Karpas-422 (cell line): ENCODE data around the gene SPTBN1. TPM values are rescaled to one million over a fixed set of nuclear protein-coding genes. Genes with fewer than 3 reads are reported as not detected.

Experiments
- DNase-seq: peaks from one replicate; pipeline ENCODE4 v3.0.0-alpha.2; 2015
- H2AFZ ChIP-seq: fragments of 200-600 bp; sonication (generic); 2 replicates; pipeline ENCODE4 v1.6.1; 2014; ENCODE audit warnings: antibody characterized with exemption, low read length, mixed read lengths
- H3K27ac ChIP-seq: fragments of 200-600 bp; sonication (generic); 2 replicates; pipeline ENCODE4 v1.5.1; 2014; ENCODE audit warnings: mild to moderate bottlenecking, low read length, moderate library complexity
- H3K27me3 ChIP-seq: fragments of 200-600 bp; sonication (generic); 2 replicates; pipeline ENCODE4 v1.6.1; 2014; ENCODE audit warnings: low read length, mixed read lengths
- H3K36me3 ChIP-seq: fragments of 200-600 bp; sonication (generic); 2 replicates; pipeline ENCODE4 v1.6.1; 2014; ENCODE audit warnings: low read length, mixed read lengths; ENCODE audit not compliant: insufficient read depth
- H3K4me1 ChIP-seq: fragments of 200-600 bp; sonication (generic); 2 replicates; pipeline ENCODE4 v1.6.1; 2014; ENCODE audit warnings: mild to moderate bottlenecking, low read length, mixed read lengths
- H3K4me2 ChIP-seq: fragments of 200-600 bp; sonication (generic); 2 replicates; pipeline ENCODE4 v1.6.1; 2014; ENCODE audit warnings: low read length, low read depth, mild to moderate bottlenecking; ENCODE audit not compliant: poor library complexity, severe bottlenecking
- H3K4me3 ChIP-seq: fragments of 200-600 bp; sonication (generic); 2 replicates; pipeline ENCODE4 v1.5.1; 2014; ENCODE audit warnings: mild to moderate bottlenecking, antibody characterized with exemption, low read length, mixed read lengths
- H3K79me2 ChIP-seq: fragments of 200-600 bp; sonication (generic); 2 replicates; pipeline ENCODE4 v1.6.1; 2014; ENCODE audit warnings: mild to moderate bottlenecking, low read length, mixed read lengths
- H3K9ac ChIP-seq: fragments of 200-600 bp; sonication (generic); 2 replicates; pipeline ENCODE4 v1.6.0; 2014; ENCODE audit warnings: low read length
- H3K9me2 ChIP-seq: fragments of 200-600 bp; sonication (generic), shearing (Covaris generic); replicated peaks from 2 replicates; pipeline ENCODE4 v1.6.0; 2014; ENCODE audit warnings: mild to moderate bottlenecking, low read length, moderate library complexity; ENCODE audit not compliant: insufficient read depth
- H3K9me3 ChIP-seq: fragments of 300-700, 200-600 bp; sonication (generic); 2 replicates; pipeline ENCODE4 v1.6.1; 2014; ENCODE audit warnings: low read length, mixed read lengths
- H4K20me1 ChIP-seq: fragments of 200-600 bp; sonication (generic); 2 replicates; pipeline ENCODE4 v1.6.1; 2014; ENCODE audit warnings: mild to moderate bottlenecking, antibody characterized with exemption, low read length, low read depth; ENCODE audit not compliant: insufficient read depth
- total RNA-seq: library from RNA; depleted of rRNA; stranded (reverse); fragments of >200 nt; shearing (Covaris generic); gene quantifications from 2 replicates; pipeline ENCODE4 v1.2.3, GENCODE V29; 2014; ENCODE audit warnings: low replicate concordance

The SPTBN1 gene
- total RNA-seq, 1 experiment from 2014 or later, result 6.2 TPM

DNA sequence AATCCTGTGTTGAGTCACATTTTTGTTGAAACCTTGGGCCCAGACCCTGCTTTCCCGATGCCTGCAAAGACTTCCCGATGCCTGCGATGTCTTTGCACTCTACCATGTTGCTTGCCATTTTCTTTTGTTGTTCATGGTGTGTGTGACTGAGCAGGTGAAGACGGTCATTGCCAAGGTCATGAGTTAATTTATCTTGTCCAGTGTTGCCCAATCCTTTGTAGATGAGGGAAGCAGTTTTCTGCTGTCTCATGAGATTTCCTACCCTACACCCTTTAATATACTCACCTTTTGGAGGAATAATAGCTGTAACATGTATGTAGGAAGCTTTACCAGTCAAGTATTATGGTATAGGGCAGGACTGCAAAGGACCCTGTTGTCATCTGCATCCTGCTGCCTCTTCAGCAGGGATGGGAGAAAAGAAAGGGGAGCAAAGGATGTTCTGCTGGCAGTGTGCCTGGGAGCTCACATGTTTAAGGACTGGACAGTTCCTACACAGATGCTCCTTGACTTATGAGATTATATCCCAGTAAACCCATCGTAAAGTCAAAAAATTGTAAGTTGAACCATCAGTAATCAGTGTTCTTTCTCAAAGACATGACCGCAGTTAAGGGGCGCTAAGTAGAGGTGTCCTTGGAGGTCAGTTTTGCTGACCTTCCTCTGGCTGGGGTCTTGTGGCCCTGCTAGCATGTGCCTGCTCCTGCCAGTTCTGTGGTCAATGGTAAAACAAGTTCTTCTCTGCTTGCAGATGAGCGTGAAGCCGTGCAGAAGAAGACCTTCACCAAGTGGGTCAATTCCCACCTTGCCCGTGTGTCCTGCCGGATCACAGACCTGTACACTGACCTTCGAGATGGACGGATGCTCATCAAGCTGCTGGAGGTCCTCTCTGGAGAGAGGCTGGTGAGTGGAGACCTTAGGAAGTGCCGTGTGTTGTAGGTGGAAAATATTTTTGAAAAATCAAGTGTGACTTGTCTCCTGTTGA lies 142.5 kb downstream of the SPTBN1 start:
- Histone ChIP-seq H2AFZ (no peak overlapping the region), H3K4me2 (no peak overlapping the region), H4K20me1 (no peaks in the 10 kb centered on the region), H3K9me3 (no peaks in the 10 kb centered on the region), H3K27ac (no peak overlapping the region), H3K9ac (no peak overlapping the region), H3K4me1 (peaks cover 10% of the 10 kb centered on the region), H3K79me2 (no peaks in the 10 kb centered on the region), H3K9me2 (no peaks in the 10 kb centered on the region), H3K4me3 (no peak overlapping the region), H3K27me3 (no peaks in the 10 kb centered on the region), H3K36me3 (no peaks in the 10 kb centered on the region)
- no peak for DNase-seq

DNA sequence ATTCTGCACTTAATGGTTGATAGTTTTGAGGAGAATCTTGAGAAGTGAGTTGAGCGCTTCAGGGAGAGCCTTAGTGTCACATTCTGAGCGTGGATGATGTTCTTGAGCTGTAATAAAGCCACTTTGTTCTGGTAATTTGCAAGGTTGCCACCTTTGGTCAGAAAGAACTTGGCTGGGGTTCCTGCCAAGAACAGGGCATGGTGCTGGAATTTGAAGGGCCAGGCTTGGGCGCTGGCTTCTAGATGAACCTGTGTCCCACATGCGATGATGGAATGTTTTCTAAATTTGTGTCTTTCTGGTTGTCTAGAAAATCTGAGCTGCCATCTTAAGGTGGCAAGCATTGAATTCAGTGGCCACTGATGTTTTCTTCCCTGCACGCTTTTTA lies 143.2 kb downstream of the SPTBN1 start:
- Histone ChIP-seq H3K36me3 (no peaks in the 10 kb centered on the region), H3K4me1 (peaks cover 10% of the 10 kb centered on the region), H3K27ac (no peak overlapping the region), H2AFZ (no peak overlapping the region), H3K27me3 (no peaks in the 10 kb centered on the region), H3K9me3 (no peaks in the 10 kb centered on the region), H3K4me3 (no peak overlapping the region), H3K4me2 (no peak overlapping the region), H3K79me2 (no peaks in the 10 kb centered on the region), H3K9ac (no peak overlapping the region), H4K20me1 (no peaks in the 10 kb centered on the region), H3K9me2 (no peaks in the 10 kb centered on the region)
- no peak for DNase-seq

DNA sequence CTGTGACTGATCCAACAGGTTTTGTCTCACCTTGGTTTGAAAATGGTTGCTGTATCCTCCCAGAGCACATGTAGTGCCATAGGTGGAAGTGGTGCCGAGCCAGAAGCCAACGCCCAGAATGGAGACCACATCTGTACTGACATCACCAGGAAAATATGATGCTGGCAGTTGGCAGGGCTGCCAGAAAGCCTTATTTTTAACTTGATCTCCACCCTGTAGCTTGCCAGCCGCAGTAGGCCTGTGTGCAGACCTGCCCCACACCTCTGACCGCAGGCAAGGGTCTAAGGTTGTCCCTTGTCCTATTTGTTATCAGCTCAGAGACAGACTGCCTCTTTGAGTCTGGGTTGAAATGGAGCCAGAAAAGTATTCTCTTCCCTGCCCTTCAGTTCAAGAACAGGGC lies 143.8 kb downstream of the SPTBN1 start:
- Histone ChIP-seq H3K27ac (no peak overlapping the region), H3K9ac (no peak overlapping the region)

DNA sequence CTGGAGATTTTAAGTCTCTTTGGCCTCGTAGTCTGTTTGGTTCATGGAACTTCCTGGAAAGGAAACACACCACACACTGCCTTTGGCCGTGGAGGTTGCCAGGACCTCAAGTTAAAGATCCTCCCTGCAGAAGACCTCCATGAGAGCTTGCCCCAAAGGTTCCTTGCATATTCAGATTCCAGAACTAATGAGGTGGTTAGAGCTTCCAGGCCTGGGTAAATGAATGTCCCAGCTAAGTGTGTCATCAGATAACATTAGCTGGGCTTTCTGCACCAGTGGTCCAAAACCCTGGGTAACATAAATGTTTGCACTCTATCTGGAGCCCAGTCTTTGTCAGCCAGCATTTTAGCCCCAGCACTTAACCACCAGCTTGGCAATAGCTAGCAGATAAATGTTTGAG lies 145.2 kb downstream of the SPTBN1 start:
- no peak for DNase-seq
- Histone ChIP-seq H3K9me2 (no peaks in the 10 kb centered on the region), H3K79me2 (no peaks in the 10 kb centered on the region), H2AFZ (no peak overlapping the region), H3K4me2 (no peak overlapping the region), H3K4me3 (no peak overlapping the region), H3K9me3 (no peaks in the 10 kb centered on the region), H3K27me3 (no peaks in the 10 kb centered on the region), H3K9ac (no peak overlapping the region), H3K4me1 (peaks cover 3% of the 10 kb centered on the region; the same call in 1 of the 2 replicates), H3K36me3 (no peaks in the 10 kb centered on the region), H4K20me1 (no peaks in the 10 kb centered on the region), H3K27ac (no peak overlapping the region)

More for the DNA sequence above, 143.8 kb downstream of the SPTBN1 start:
- Histone ChIP-seq H3K36me3 (no peaks in the 10 kb centered on the region), H3K4me2 (no peak overlapping the region), H3K4me3 (no peak overlapping the region), H3K9me2 (no peaks in the 10 kb centered on the region), H3K4me1 (peaks cover 6% of the 10 kb centered on the region), H3K79me2 (no peaks in the 10 kb centered on the region), H2AFZ (no peak overlapping the region), H3K9me3 (no peaks in the 10 kb centered on the region), H4K20me1 (no peaks in the 10 kb centered on the region), H3K27me3 (no peaks in the 10 kb centered on the region)
- no peak for DNase-seq

DNA sequence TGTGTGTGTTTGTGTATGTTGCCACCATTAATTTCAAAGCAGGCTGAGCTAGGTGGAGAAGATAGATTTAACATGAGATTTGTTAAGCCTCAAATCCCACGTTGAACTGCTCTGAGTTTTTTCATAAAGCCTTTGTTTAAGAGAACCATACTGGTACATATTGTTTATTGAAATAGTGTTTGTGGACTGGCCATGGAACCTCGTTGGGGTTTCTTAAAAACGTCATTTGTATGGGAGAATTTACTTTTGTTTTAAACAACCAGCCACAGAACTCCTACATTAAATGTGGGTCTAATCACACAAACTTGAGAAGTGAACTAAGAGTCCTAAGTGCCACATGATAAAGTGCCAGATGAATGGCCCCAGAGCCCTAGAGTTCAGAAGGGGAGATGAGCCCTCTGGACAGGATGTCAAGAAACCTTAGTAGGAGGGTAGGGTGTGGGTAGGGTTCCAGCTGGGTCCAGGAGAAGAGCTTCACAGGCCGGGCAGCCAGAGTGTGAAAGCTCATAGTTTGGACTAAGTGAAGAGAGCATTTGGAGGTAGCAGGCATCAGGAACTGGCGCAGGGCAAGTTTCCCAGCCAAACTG lies 146.7 kb downstream of the SPTBN1 start:
- Histone ChIP-seq H3K9me3 (no peaks in the 10 kb centered on the region), H3K27me3 (no peaks in the 10 kb centered on the region), H3K79me2 (no peaks in the 10 kb centered on the region), H2AFZ (no peak overlapping the region), H4K20me1 (no peaks in the 10 kb centered on the region), H3K4me3 (no peak overlapping the region), H3K9me2 (no peaks in the 10 kb centered on the region), H3K4me2 (no peak overlapping the region), H3K4me1 (peaks cover 3% of the 10 kb centered on the region; the same call in 1 of the 2 replicates), H3K36me3 (no peaks in the 10 kb centered on the region), H3K9ac (no peak overlapping the region), H3K27ac (no peak overlapping the region)
- DNase-seq, result no peak

DNA sequence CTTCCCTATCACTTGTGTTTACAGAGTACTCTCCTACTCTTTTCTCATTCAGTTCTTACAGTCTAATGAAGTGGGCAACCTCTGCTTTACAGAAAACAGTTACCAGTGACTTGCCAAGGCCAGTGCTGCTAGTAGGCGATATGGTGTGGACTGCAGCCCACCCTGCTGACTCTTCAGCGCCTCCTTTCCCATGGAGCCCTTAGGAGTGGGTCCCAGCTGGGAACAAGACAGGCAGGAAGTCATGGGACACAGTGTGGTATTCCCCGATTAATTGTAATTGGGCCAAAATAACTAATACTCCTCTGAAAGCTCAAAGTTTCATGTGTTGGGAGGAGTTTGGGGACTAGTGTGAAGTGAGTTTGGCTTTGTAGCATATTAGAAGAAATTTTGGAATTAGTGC lies 147.2 kb downstream of the SPTBN1 start:
- no peak overlapping the region for H3K27ac ChIP-seq
- no peak overlapping the region for H3K4me3 ChIP-seq
- no peaks in the 10 kb centered on the region for H3K9me2 ChIP-seq
- H3K79me2 ChIP-seq, result no peaks in the 10 kb centered on the region
- H2AFZ ChIP-seq, result no peak overlapping the region
- peaks cover 3% of the 10 kb centered on the region; the same call in 1 of the 2 replicates for H3K4me1 ChIP-seq
- no peaks in the 10 kb centered on the region for H3K9me3 ChIP-seq
- H3K4me2 ChIP-seq, result no peak overlapping the region
- no peak overlapping the region for H3K9ac ChIP-seq
- no peak for DNase-seq
- H3K27me3 ChIP-seq, result no peaks in the 10 kb centered on the region
- H4K20me1 ChIP-seq, result no peaks in the 10 kb centered on the region
- no peaks in the 10 kb centered on the region for H3K36me3 ChIP-seq

DNA sequence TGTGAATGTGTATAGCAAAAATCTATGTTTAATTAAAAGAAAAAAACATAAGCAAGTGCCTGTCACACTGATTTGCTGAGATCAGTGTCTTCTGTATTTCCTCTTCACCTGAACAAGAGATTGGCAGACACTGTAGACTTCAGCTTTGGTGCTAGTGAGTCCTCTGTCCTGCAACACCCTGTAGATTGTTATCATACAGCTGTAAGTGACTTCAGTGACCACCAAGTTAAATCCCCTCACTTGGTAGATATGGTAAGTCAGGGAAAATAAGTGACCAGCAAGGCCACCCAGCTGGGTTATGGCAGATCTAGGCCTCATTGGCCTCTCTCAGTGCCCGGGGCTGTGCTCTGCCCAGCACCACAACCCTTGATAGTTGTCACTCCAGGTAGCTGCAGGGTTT lies 147.7 kb downstream of the SPTBN1 start:
- H3K27ac ChIP-seq, result no peak overlapping the region
- no peaks in the 10 kb centered on the region for H3K9me2 ChIP-seq

DNA sequence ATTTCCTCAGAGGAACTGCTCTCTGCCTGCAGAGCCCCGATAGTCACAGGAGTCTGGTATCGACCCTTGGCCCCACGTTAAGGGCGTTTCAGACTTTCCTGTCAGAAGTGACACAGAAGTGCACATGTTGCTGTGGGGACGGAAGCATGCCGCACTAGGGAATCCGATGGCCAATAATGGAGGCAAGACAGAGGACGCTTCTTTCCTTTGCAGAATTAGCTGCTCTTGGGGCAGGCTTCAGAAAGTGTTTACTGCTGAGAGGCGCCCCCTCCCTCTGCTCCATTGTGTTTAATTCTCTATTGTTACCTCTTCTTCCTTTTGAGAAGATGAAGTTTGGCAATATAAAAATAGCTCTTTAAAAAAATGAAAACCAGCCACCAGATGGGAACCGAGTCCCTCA lies 148.7 kb downstream of the SPTBN1 start:
- H3K36me3 ChIP-seq, result no peaks in the 10 kb centered on the region
- no peaks in the 10 kb centered on the region for H4K20me1 ChIP-seq
- H3K4me2 ChIP-seq, result no peak overlapping the region
- no peak overlapping the region for H3K27ac ChIP-seq
- no peaks in the 10 kb centered on the region for H3K27me3 ChIP-seq
- H3K4me1 ChIP-seq, result peaks cover 3% of the 10 kb centered on the region; the same call in 1 of the 2 replicates
- no peaks in the 10 kb centered on the region for H3K9me3 ChIP-seq
- H3K9ac ChIP-seq, result no peak overlapping the region
- no peaks in the 10 kb centered on the region for H3K9me2 ChIP-seq
- H3K4me3 ChIP-seq, result no peak overlapping the region
- DNase-seq, result no peak
- no peak overlapping the region for H2AFZ ChIP-seq
- H3K79me2 ChIP-seq, result no peaks in the 10 kb centered on the region

More for the DNA sequence above, 147.7 kb downstream of the SPTBN1 start:
- no peaks in the 10 kb centered on the region for H3K9me3 ChIP-seq
- no peak overlapping the region for H3K4me3 ChIP-seq
- no peak overlapping the region for H2AFZ ChIP-seq
- no peaks in the 10 kb centered on the region for H3K36me3 ChIP-seq
- H3K27me3 ChIP-seq, result no peaks in the 10 kb centered on the region
- DNase-seq, result no peak
- H4K20me1 ChIP-seq, result no peaks in the 10 kb centered on the region
- H3K9ac ChIP-seq, result no peak overlapping the region
- H3K4me2 ChIP-seq, result no peak overlapping the region
- peaks cover 3% of the 10 kb centered on the region; the same call in 1 of the 2 replicates for H3K4me1 ChIP-seq
- H3K79me2 ChIP-seq, result no peaks in the 10 kb centered on the region
